ENCODE data around the gene TTC7B.

TTC7B gene

GRCh38 chr14:90551070-90551704 lies 265.0 kb downstream of the TTC7B start:
- no peak overlapping the region for H3K4me3 ChIP-seq (ENCODE audit: low read length)
- no peak for DNase-seq (ENCODE audit: low read depth, low spot score)

- no peak for DNase-seq (ENCODE audit: low read depth, low spot score)
- no peak overlapping the region for H3K4me3 ChIP-seq (ENCODE audit: low read length)
Measured at GRCh38 chr14:90549794-90550641, 266.2 kb downstream of the TTC7B start.

GRCh38 chr14:90548455-90548854 lies 267.8 kb downstream of the TTC7B start:
- DNase-seq (ENCODE audit: low read depth, low spot score), result no peak
- no peak overlapping the region for H3K4me3 ChIP-seq (ENCODE audit: low read length)

GRCh38 chr14:90547968-90548367 lies 268.3 kb downstream of the TTC7B start:
- no peak overlapping the region for H3K4me3 ChIP-seq (ENCODE audit: low read length)
- DNase-seq (ENCODE audit: low read depth, low spot score), result no peak

GRCh38 chr14:90547250-90547649 lies 269.0 kb downstream of the TTC7B start:
- H3K4me3 ChIP-seq (ENCODE audit: low read length), result no peak overlapping the region
- DNase-seq (ENCODE audit: low read depth, low spot score), result no peak

GRCh38 chr14:90546767-90547166 lies 269.5 kb downstream of the TTC7B start:
- no peak overlapping the region for H3K4me3 ChIP-seq (ENCODE audit: low read length)
- DNase-seq (ENCODE audit: low read depth, low spot score), result no peak

- DNase-seq (ENCODE audit: low read depth, low spot score), result no peak
- H3K4me3 ChIP-seq (ENCODE audit: low read length), result no peak overlapping the region
Measured at GRCh38 chr14:90545966-90546751, 270.1 kb downstream of the TTC7B start.

- no peak for DNase-seq (ENCODE audit: low read depth, low spot score)
- no peak overlapping the region for H3K4me3 ChIP-seq (ENCODE audit: low read length)
Measured at GRCh38 chr14:90545382-90545781, 270.8 kb downstream of the TTC7B start.

GRCh38 chr14:90544971-90545370 lies 271.3 kb downstream of the TTC7B start:
- H3K4me3 ChIP-seq (ENCODE audit: low read length), result no peak overlapping the region
- DNase-seq (ENCODE audit: low read depth, low spot score), result no peak

- no peak overlapping the region for H3K4me3 ChIP-seq (ENCODE audit: low read length)
- DNase-seq (ENCODE audit: low read depth, low spot score), result no peak
Measured at GRCh38 chr14:90544566-90544965, 271.7 kb downstream of the TTC7B start.

- no peak for DNase-seq (ENCODE audit: low read depth, low spot score)
- H3K4me3 ChIP-seq (ENCODE audit: low read length), result no peak overlapping the region
Measured at GRCh38 chr14:90543876-90544275, 272.4 kb downstream of the TTC7B start.

- H3K4me3 ChIP-seq (ENCODE audit: low read length), result no peak overlapping the region
- no peak for DNase-seq (ENCODE audit: low read depth, low spot score)
Measured at GRCh38 chr14:90541076-90541634, 275.1 kb downstream of the TTC7B start.

GRCh38 chr14:90540437-90540836 lies 275.8 kb downstream of the TTC7B start:
- H3K4me3 ChIP-seq (ENCODE audit: low read length), result no peak overlapping the region
- DNase-seq (ENCODE audit: low read depth, low spot score), result no peak

- DNase-seq (ENCODE audit: low read depth, low spot score), result no peak
- no peak overlapping the region for H3K4me3 ChIP-seq (ENCODE audit: low read length)
Measured at GRCh38 chr14:90539996-90540395, 276.2 kb downstream of the TTC7B start.

- DNase-seq (ENCODE audit: low read depth, low spot score), result no peak
- no peak overlapping the region for H3K4me3 ChIP-seq (ENCODE audit: low read length)
Measured at GRCh38 chr14:90539496-90539775, 276.8 kb downstream of the TTC7B start.

GRCh38 chr14:90538716-90539495 lies 277.3 kb downstream of the TTC7B start:
- H3K4me3 ChIP-seq (ENCODE audit: low read length), result no peak overlapping the region
- DNase-seq (ENCODE audit: low read depth, low spot score), result no peak

GRCh38 chr14:90538095-90538494 lies 278.1 kb downstream of the TTC7B start:
- H3K4me3 ChIP-seq (ENCODE audit: low read length), result no peak overlapping the region
- no peak for DNase-seq (ENCODE audit: low read depth, low spot score)

GRCh38 chr14:90536511-90537191 lies 279.6 kb downstream of the TTC7B start:
- no peak overlapping the region for H3K4me3 ChIP-seq (ENCODE audit: low read length)
- no peak for DNase-seq (ENCODE audit: low read depth, low spot score)

- H3K4me3 ChIP-seq (ENCODE audit: low read length), result no peak overlapping the region
- DNase-seq (ENCODE audit: low read depth, low spot score), result no peak
Measured at GRCh38 chr14:90536092-90536491, 280.1 kb downstream of the TTC7B start.
